ENCODE data around the gene CYB5R4.
"Not testable (repeated sequence)": the region's sequence is repeated elsewhere in the genome, so short reads cannot be mapped to it uniquely, and the experiment has no call there.

Gene CYB5R4

DNA sequence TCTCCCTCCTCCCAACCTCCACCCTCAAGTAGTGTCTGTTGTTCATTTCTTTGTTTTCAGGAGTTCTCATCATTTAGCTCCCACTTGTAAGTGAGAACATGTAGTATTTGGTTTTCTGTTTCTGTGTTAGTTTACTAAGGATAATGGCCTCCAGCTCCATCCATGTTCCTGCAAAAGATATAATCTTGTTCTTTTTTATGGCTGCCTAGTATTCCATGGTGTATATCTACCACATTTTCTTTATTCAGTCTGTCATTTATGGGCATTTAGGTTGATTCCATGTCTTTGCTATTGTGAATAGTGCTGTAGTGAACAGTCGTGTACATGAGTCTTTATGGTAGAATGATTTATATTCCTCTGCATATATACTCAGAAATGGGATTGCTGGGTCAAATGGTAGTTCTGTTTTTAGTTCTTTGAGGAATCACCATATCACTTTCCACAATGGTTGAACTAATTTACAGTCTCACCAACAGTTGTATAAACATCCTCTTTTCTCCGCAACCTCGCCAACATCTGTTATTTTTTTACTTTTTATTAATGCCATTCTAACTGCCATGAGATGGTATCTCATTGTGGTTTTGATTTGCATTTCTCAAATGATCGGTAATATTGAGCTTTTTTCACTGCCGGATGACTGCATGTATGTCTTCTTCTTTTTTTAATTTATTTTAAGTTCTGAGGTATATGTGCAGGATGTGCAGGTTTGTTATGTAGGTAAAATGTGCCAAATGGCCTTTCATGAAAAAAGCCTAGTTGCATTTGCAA lies 48.3 kb downstream of the CYB5R4 start:
- DNase-seq (ENCODE audit: low read depth in 2 of 2, low spot score in 1 of 2): not testable (repeated sequence)

DNA sequence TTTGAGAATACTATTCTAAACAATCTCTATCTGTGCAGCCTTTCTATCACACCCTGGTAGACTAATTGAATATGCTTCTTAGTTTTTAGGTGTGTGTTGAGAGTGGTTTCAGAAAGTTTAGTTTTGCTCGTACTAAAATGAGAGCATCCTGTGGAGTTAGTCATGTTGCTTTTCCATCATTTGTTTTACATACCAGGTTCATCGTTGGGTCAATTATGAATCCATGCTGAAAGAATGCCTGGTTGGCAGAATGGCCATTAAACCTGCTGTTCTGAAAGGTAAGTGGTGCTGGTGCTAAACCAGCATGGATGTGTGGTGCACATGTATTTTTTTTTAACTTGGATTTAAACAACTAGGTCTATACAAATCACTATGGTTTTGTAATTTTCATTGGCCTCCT lies 49.3 kb downstream of the CYB5R4 start:
- no peak for DNase-seq (ENCODE audit: low read depth in 2 of 2, low spot score in 1 of 2)

DNA sequence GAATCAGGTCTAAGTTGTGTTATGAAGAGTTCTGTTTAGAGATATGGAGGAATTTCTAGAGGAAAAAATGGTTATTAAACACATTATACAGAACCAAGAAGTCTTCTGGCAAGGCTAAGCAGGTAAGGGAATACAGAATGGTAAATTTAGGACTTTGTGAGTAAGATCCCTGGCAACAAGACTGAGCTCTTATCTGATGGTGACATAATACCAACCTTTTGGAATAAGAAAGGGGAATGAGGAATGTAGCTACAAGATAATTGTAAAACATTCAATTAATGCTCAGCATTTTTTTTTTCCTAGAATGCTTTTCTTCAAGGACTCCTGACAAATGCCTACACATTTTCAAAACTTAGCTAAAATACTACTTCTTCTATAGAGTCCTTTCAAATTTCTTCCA lies 51.8 kb downstream of the CYB5R4 start:
- no peak for DNase-seq (ENCODE audit: low read depth in 2 of 2, low spot score in 1 of 2)

DNA sequence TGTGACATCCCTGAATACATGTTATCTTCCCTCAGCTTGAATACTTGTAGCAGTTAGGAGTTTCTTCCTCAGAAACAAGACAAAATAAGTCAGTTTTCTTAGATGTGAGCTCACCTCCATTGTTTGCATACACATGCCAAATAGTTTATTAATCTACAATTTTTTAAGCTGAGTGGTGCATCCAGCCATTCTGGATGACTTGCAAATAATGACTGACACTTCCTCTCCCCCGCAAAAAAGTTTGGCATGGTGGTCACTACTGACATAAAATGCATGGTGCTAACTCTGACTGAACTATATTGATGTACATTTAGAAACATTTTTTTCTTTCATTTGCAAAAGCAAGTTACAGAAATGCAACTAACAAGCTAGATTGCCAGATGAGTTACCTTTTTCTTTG lies 55.5 kb downstream of the CYB5R4 start:
- no peak for DNase-seq (ENCODE audit: low read depth in 2 of 2, low spot score in 1 of 2)

- no peak for DNase-seq (ENCODE audit: low read depth in 2 of 2, low spot score in 1 of 2)
Measured at GRCh38 chr6:83917001-83917400, 57.5 kb downstream of the CYB5R4 start.

DNA sequence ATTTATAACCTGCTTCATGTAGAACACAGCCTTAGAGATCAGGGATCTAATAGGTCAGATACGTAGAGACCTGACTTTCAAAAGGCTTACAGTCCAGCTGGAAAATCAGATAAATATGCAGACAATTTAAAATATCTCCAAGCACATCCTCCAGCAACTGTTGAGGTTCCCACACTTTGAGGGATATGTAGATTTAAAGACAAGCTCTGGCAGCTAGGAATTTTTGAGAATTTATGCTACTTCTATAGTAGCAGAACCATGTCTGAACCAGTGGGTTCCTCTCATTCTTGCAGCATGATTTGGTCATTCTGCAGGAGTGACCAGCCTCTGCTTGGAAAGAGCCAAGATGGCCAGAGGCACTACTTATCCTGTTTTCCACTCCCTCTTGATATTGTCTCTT lies 60.5 kb downstream of the CYB5R4 start:
- no peak for DNase-seq (ENCODE audit: low read depth in 2 of 2, low spot score in 1 of 2)

GRCh38 chr6:83921315-83921714 lies 61.8 kb downstream of the CYB5R4 start:
- DNase-seq (ENCODE audit: low read depth in 2 of 2, low spot score in 1 of 2): no peak

- no peak for DNase-seq (ENCODE audit: low read depth in 2 of 2, low spot score in 1 of 2)
Measured at GRCh38 chr6:83927470-83927869, 68.0 kb downstream of the CYB5R4 start.

DNA sequence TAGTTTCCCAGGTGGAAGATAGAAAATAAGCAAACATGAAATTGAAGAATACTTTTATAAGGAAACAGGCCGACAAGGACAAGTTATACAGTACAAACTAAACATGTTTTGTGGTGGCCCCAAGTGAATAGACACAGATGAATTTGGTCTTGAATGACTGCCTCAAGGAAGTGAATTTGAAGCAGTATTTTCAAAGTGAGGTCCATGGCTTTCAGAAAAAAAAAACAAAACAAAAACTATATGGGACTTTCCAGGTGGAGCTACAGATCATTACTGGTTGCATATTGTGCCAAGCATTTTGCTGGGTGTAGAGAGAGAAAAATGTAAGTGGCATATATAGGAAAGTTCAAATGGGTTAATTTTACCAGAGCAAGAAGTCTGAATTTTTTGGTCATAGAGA lies 68.8 kb downstream of the CYB5R4 start:
- no peak for DNase-seq (ENCODE audit: low read depth in 2 of 2, low spot score in 1 of 2)

GRCh38 chr6:83946201-83946833 lies 86.8 kb downstream of the CYB5R4 start:
- DNase-seq (ENCODE audit: low read depth in 2 of 2, low spot score in 1 of 2): not testable (repeated sequence)

- not testable (repeated sequence) for DNase-seq (ENCODE audit: low read depth in 2 of 2, low spot score in 1 of 2)
Measured at GRCh38 chr6:83947983-83948382, 88.5 kb downstream of the CYB5R4 start.

DNA sequence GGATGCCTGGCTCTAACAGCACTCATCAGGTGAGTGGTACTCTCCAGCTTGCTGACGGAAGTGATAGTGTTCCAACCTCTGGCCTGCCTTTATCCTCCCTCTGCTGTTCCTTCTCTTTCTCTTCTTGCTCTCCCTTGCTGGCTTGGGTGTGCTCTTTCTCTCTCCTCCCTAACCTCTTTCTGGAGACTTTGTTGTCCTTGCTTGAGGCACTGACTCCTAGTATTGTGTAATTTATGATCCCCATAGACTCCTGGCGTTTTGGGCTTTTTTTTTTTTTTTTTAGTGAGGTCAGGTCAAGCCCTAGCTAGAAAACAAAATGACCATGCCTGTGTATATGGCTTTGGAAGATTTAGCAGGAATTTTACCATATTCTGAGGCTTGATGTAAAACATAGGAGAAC lies 89.4 kb downstream of the CYB5R4 start:
- DNase-seq (ENCODE audit: low read depth in 2 of 2, low spot score in 1 of 2): no peak

- DNase-seq (ENCODE audit: low read depth in 2 of 2, low spot score in 1 of 2): not testable (repeated sequence)
Measured at GRCh38 chr6:83951423-83951822, 91.9 kb downstream of the CYB5R4 start.

DNA sequence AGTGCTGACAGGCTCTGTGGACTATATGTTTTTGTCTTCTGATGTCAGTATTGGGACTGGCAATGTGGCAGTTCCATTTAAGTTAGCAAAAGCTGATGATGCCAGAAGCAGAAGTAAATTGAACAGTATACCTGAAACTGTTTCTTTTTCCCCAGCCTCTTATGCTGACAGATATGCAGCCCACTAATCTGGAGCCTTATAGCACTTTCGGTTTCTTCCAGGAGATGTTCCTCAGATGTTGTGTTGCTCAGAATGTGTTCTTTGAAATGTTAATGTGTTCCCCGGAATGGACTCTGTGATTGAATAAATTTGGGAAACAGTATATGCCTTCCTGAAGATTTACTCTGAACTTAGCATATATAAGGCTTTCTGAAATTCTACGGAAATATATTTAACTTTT lies 93.3 kb downstream of the CYB5R4 start:
- DNase-seq (ENCODE audit: low read depth in 2 of 2, low spot score in 1 of 2): no peak

DNA sequence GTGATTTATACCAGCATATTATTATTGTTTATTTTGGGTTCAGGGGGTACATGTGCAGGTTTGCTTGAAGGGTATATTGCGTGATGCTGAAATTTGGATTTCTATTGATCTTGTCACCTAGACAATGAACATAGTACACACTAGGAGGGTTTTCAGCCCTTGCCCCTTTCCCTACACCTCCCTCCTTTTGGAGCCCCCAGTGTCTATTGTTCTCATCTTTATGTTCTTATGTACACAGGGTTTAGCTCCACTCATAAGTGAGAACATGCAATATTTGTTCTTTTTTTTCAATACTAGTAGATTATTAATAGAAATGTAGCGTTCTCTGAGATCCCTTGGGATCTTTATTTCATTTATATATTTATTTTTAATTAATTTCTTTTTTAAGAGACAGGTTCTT lies 94.9 kb downstream of the CYB5R4 start:
- DNase-seq (ENCODE audit: low read depth in 2 of 2, low spot score in 1 of 2): no peak

DNA sequence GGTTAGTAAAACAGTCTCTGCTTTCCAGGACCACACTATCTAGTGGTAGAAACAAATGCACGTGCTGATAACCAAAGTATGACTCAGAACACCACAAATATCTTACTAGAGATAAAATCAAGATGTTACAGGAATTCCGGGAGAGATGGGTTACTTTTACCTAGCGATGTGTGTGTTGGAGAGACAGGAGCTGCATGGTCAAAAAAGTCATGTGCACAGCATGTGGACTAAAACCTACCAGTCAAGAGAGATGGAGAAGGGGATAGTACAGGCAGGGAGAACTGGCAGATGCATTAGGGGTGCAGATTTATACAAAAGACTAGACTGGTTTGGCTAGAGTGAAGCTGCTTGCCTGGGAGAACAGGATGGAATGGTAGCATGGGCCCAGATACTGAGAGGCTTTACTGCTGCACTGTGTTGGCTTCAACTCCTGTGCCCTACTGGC lies 98.8 kb downstream of the CYB5R4 start:
- DNase-seq (ENCODE audit: low read depth in 2 of 2, low spot score in 1 of 2): no peak

DNA sequence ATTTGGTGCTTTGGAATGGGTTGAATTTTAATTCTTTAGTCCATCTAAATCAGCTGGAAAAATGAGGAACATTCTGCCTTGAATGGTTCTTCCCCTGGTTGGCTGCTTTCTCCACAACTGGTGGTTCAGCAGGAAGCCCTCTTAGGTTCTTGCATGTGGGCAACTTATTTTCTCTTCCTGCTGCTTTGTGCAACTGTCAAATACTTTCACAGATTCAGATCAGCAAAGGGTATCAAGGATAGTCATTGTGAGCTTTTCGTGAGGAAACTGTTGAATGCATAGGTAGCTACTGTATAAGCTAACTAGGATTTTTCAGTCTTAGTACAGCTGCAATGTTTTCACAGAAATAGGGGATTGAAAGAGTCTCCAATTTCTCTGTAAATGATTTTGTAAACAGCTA lies 101.2 kb downstream of the CYB5R4 start:
- no peak for DNase-seq (ENCODE audit: low read depth in 2 of 2, low spot score in 1 of 2)

GRCh38 chr6:83962582-83962981 lies 103.1 kb downstream of the CYB5R4 start:
- no peak for DNase-seq (ENCODE audit: low read depth in 2 of 2, low spot score in 1 of 2)

GRCh38 chr6:83966539-83966938 lies 107.0 kb downstream of the CYB5R4 start:
- DNase-seq (ENCODE audit: low read depth in 2 of 2, low spot score in 1 of 2): no peak

GRCh38 chr6:83970582-83970981 lies 111.1 kb downstream of the CYB5R4 start:
- no peak for DNase-seq (ENCODE audit: low read depth in 2 of 2, low spot score in 1 of 2)

DNA sequence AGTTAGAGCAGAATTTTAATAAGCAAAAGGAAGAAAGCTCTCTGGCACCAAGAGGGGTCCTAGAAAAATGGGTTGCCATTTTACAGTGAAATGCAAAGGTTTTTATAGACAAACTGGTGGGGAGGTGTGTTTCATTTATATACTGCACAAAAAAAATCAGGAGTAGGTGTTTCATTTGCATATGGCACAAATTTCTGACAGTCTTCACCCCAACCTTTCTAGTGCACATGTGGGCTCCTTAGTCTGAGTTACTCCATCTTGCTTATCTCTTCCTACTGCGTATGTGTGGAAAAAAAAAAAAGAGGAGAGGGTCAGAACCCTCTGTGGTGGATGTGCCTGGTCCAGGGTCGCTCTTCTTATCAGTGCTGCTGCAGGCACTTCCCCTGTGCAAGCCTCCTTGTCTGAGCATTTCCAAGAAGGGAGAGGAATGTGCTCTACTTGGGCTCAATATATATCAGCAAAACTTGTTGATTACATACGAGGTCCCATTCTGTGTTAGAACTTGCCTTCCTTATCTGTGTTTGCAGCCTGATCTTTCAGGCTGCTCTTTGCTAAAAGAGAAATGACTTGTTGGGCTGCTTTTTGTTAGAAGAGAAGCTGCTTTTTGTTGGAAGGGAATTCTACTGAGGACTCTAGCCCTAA lies 115.0 kb downstream of the CYB5R4 start:
- DNase-seq (ENCODE audit: low read depth in 2 of 2, low spot score in 1 of 2): no peak

DNA sequence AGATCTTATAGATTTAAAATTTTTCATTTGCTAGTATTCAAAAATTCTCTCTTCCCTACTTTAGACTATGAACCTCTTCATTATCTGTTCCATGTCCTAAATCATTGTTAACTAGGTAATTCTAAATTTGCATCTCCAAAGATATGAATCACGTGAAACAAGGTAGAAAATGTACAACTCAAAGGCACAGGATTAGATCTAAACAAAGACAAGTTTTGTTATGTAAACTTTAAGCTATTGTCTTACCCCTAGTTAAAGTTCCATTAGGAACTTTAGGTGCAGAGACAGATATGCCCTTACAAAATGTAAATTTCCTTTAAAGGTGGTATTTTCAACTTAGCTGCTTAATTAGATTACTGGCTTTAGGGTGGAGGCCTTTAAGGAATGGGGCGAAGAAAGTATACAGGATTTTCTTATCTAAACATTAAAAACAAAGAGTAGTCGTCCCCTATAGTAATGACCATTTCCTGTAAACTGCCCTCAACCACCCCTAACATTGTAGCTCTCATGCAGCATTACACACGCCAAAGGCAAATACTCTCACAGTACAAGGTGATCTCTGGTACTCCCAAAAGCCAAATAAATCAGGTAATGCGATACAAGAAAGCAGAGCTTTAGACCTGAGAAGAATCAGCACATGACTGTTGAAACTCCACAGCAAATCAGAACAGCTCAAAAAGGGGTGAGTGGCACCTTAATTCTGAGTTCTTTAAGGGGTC lies 116.7 kb downstream of the CYB5R4 start:
- DNase-seq (ENCODE audit: low read depth in 2 of 2, low spot score in 1 of 2): no peak

Measured in stimulated activated CD8-positive, alpha-beta memory T cell treated with anti-CD3 and anti-CD28 coated beads, Interleukin-4, amount 100 ng/mL, for 1 hour (primary cell).